ENCODE data around the gene RPS24.

Gene RPS24

GRCh38 chr10:78028438-78029268 lies 5.0 kb upstream of the RPS24 start:
- peak; percentile 50 for DNase-seq (ENCODE audit: low spot score)

- peak; percentile 93 for DNase-seq (ENCODE audit: low spot score)
Measured at GRCh38 chr10:78029269-78030226, 4.1 kb upstream of the RPS24 start, which contains the start of gene POLR3A. TSS of gene POLR3A (minus strand) at chr10:78029515. CDS start at chr10:78029407, 108 bp downstream.

DNA sequence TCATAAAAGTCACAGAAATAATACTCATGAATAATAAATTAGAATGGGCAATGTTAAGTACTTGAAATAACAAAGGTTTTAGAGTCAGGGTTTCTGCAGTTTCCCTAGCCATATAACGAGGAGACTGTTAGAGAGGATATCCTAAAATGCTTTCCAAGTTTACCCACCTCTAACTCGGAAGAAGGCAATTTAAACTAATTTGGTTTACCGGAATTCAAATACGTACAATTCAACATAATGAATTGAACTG lies 351 bp upstream of the RPS24 start:
- no peak for DNase-seq (ENCODE audit: low spot score)

- DNase-seq (ENCODE audit: low spot score): no peak
Measured at GRCh38 chr10:78035025-78035424, 1.4 kb downstream of the RPS24 start.

GRCh38 chr10:78035437-78035836 lies 1.8 kb downstream of the RPS24 start:
- no peak for DNase-seq (ENCODE audit: low spot score)

GRCh38 chr10:78035933-78036583 lies 2.4 kb downstream of the RPS24 start:
- no peak for DNase-seq (ENCODE audit: low spot score)

GRCh38 chr10:78038105-78038504 lies 4.4 kb downstream of the RPS24 start:
- DNase-seq (ENCODE audit: low spot score): no peak

DNA sequence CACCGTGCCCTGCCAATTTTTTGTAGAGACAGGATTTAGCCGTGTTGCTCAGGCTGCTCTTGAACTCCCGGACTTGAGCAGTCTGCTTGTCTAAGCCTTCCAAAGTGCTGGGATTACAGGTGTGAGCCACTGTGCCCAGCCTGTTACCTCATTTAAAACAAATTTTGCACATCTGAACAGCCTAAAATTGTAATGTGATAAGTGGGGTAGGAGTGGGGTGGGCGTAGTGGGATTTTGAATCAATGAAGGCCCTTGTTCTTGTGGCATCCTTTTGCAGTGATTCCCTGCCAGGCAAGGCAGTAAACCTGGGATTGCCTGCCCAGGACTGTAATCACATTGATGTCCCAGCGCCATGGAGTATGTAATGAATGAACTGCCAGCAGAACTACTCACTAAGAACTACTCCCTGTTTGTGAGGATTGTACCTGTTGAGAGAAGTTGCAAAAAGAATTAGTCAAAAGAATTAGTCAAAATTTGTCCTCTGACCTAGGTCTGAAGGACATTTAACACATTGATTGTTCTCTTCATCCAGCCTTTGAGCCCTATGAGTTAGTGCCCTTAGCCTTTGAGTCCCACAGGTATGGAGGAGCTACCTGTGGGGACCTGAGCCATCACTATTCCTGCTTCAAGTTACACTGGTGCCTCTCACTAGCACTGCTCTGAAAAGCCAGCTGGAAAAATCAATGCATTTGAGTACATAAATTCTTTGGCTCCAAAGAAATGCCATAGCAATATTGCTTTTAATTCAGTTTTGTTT lies 5.3 kb downstream of the RPS24 start:
- no peak for DNase-seq (ENCODE audit: low spot score)

- no peak for DNase-seq (ENCODE audit: low spot score)
Measured at GRCh38 chr10:78039743-78040142, 6.1 kb downstream of the RPS24 start.

DNA sequence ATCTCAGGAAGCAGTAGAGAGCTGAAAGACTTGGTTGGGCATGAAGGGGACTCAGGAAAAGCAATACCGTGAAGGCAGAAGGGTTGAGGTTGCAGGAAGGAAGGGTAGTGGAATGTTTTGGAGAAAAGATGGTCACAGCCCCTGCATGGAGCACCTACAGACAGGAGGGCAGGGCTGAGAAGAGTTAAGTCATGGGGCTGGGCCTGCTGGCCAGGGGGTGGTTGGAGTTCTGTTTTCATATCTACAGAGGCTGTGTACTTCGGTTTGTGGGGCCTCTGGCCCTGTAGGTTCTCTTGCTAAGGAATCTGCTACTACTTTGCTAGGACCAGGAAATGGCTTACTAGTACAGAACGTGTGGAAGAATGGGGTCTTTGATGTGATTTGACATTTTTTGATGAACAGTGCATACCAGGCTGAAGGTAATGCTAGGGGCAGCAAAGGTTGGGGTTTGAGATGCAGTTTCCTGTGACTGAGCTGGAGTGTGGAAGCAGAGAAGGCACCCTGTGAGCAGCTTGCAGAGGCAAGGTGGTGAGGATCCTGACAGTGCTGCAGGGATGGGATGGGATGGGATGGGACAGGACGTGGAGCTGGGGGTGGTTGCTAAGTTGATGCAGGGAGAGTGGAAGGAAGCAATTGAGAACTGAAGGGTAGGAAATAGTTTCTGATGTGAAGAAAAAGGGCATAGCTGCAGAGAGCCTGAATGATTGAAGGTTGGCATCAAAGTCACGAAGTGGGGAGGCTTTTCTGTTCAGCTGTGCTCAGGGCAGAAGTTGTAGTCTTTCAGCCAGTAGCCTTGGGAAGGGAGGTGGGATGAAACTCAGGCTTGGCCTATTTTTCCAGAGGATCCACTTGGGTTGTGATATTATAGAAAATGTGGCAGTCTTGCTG lies 7.8 kb downstream of the RPS24 start:
- DNase-seq (ENCODE audit: low spot score): no peak

- DNase-seq (ENCODE audit: low spot score): no peak
Measured at GRCh38 chr10:78042058-78042751, 8.5 kb downstream of the RPS24 start.

GRCh38 chr10:78042752-78043104 lies 9.1 kb downstream of the RPS24 start:
- no peak for DNase-seq (ENCODE audit: low spot score)

DNA sequence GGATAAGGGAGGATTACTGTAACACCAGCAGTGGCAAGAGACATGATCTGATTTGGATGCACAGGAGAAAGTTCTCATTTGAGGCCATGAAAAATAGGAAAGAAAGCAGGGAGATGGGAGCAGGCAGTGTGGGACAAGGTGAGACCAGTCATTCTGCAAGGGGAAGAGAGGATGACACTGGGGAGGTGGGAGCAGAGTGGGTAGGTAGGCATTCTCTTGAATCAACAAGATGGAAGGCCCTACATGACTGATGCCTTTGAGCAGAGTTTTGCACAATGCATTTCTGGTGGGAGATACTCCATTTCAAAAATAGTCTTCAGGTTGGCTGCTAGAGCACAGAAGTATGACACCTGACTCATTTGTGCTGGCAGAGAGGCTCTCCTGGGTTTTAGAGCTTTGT lies 10.5 kb downstream of the RPS24 start:
- no peak for DNase-seq (ENCODE audit: low spot score)

GRCh38 chr10:78044699-78045098 lies 11.0 kb downstream of the RPS24 start:
- DNase-seq (ENCODE audit: low spot score): no peak

DNA sequence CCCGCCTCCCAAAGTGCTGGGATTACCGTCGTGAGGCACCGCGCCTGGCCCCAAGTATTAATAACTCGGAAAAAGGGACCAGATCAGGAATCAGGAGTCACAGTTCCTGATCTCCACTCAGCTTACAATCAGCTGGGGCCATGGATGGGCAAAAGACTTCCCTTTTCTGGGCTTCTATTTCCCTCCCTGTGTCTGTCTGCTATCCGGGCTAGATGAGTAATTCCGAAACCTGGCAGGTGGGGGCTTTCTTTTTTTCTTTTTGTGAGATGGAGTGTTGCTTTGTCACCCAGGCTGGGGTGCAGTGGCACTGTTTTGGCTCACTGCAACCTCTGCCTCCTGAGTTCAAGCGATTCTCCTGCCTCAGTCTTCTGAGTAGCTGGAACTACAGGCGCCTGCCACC lies 11.6 kb downstream of the RPS24 start:
- no peak for DNase-seq (ENCODE audit: low spot score)

DNA sequence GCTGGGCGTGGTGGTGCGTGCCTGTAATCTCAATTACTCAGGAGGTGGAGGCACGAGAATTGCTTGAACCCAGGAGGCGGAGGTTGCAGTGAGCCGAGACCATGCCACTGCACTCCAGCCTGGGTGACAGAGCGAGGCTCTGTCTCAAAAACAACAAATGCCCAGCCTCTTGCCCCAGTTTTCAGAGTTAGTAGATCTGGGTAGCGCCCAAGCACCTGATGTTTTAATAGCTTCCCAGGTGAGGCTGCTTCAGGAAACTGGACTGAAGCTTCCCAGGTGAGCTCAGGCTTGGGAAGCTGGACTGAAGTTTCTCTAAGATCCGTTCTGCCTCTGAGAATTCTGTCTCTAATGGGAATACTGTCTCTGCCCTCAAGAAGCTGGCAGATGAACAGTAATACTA lies 12.2 kb downstream of the RPS24 start:
- no peak for DNase-seq (ENCODE audit: low spot score)

- no peak for DNase-seq (ENCODE audit: low spot score)
Measured at GRCh38 chr10:78046711-78047269, 13.1 kb downstream of the RPS24 start.

GRCh38 chr10:78047314-78047891 lies 13.7 kb downstream of the RPS24 start:
- peak; percentile 71 for DNase-seq (ENCODE audit: low spot score)

DNA sequence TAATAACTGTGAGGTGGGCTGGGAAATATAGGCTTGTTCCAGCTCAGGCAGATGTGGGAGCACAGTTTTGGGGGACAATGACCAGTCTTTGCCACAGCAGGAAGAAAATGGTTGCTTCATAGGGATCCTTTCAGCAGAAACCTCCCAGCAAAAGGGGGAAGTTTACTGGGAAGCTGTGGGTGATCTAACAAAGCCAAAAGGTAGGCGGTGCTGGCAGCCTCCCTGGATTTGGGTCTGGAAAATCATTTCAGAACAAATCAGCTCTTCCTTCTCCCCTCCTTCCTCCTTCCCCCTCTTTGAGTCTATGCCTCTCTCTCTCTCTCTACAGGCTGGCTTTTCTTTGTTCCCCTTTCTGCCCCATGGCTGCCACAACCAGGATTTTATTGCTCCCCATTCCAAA lies 16.2 kb downstream of the RPS24 start:
- no peak for DNase-seq (ENCODE audit: low spot score)
